HG02870 (cell line): Measurements from ENCODE around the gene DGKH.
A peak's percentile ranks its signal among the peaks of the same experiment; 100 is the strongest.

Experiments used
- ATAC-seq: cut with Tn5 transposase; IDR thresholded peaks from one replicate; pipeline ENCODE4 v1.9.1; 2021; ENCODE audit warnings: mild to moderate bottlenecking, moderate library complexity; ENCODE audit not compliant: unreplicated experiment

DGKH gene

GRCh38 chr13:42039946-42040729 is 8.3 kb upstream of the DGKH start:
- ATAC-seq, result peak; percentile 63

GRCh38 chr13:42040730-42041010 is 7.8 kb upstream of the DGKH start:
- ATAC-seq, result no peak

GRCh38 chr13:42041011-42041683 is 7.3 kb upstream of the DGKH start:
- ATAC-seq, result peak; percentile 22

- peak; percentile 4 for ATAC-seq
Measured at GRCh38 chr13:42041684-42042035, 6.8 kb upstream of the DGKH start.

- no peak for ATAC-seq
Measured at GRCh38 chr13:42043676-42044075, 4.8 kb upstream of the DGKH start.

- no peak for ATAC-seq
Measured at GRCh38 chr13:42046448-42046847, 2.0 kb upstream of the DGKH start.

- peak; percentile 22 for ATAC-seq
Measured at GRCh38 chr13:42047561-42048341, 697 bp upstream of the DGKH start.

- peak; percentile 41 for ATAC-seq
Measured at GRCh38 chr13:42048684-42049453, 421 bp downstream of the DGKH start.

- ATAC-seq, result peak; percentile 25
Measured at GRCh38 chr13:42049454-42049813, 986 bp downstream of the DGKH start.

GRCh38 chr13:42054798-42055499 is 6.5 kb downstream of the DGKH start:
- no peak for ATAC-seq

- no peak for ATAC-seq
Measured at GRCh38 chr13:42055500-42056085, 7.1 kb downstream of the DGKH start.

- no peak for ATAC-seq
Measured at GRCh38 chr13:42056146-42056545, 7.7 kb downstream of the DGKH start.

GRCh38 chr13:42056583-42056982 is 8.1 kb downstream of the DGKH start:
- ATAC-seq, result no peak

GRCh38 chr13:42057918-42058530 is 9.6 kb downstream of the DGKH start:
- ATAC-seq, result no peak

- no peak for ATAC-seq
Measured at GRCh38 chr13:42061943-42062342, 13.5 kb downstream of the DGKH start.

- ATAC-seq, result no peak
Measured at GRCh38 chr13:42063105-42063504, 14.7 kb downstream of the DGKH start.

- no peak for ATAC-seq
Measured at GRCh38 chr13:42064259-42064658, 15.8 kb downstream of the DGKH start.

- ATAC-seq, result no peak
Measured at GRCh38 chr13:42064966-42065365, 16.5 kb downstream of the DGKH start.

- ATAC-seq, result no peak
Measured at GRCh38 chr13:42065414-42065813, 17.0 kb downstream of the DGKH start.

- no peak for ATAC-seq
Measured at GRCh38 chr13:42066542-42066941, 18.1 kb downstream of the DGKH start.
